Activated CD8-positive, alpha-beta memory T cell treated with anti-CD3 and anti-CD28 coated beads for 36 hours (primary cell): ENCODE results near the gene RAI14. TPM values are rescaled to one million over a fixed set of nuclear protein-coding genes. Genes with fewer than 3 reads are reported as not detected.
"Not testable (repeated sequence)": the region's sequence is repeated elsewhere in the genome, so short reads cannot be mapped to it uniquely, and the experiment has no call there.

Experiments
- CTCF ChIA-PET: fragments of 350-600 bp; sonication (Branson Sonifier 250); formaldehyde crosslinking; loops from one replicate; lab custom pipeline; 2021; ENCODE audit warnings: antibody characterized with exemption; lab: Charles Lee
- POLR2A ChIA-PET: fragments of 350-600 bp; sonication (Branson Sonifier 250); formaldehyde crosslinking; loops from one replicate; lab custom pipeline; 2021; ENCODE audit warnings: antibody characterized with exemption; lab: Charles Lee
- total RNA-seq, 2 experiments: library from RNA; stranded (reverse); gene quantifications; one replicate each; pipeline ENCODE4 v1.2.3, GENCODE V29; 2021

Gene RAI14
- total RNA-seq, 2 experiments from 2014 or later, result 4.2 to 5.0 TPM

- CTCF ChIA-PET, result no interaction called here
- POLR2A ChIA-PET, result interaction anchor here (0.6 kb wide), 1 partner anchor 12 kb away, joined by 3 read pairs; no protein-coding TSS in a partner anchor
Observed at GRCh38 chr5:34717426-34718327, 61.5 kb downstream of the RAI14 start.

- CTCF ChIA-PET, result no interaction called here
- POLR2A ChIA-PET, result no interaction called here
Observed at GRCh38 chr5:34718516-34718915, 62.4 kb downstream of the RAI14 start.

GRCh38 chr5:34719029-34719428, 62.9 kb downstream of the RAI14 start:
- CTCF ChIA-PET, result no interaction called here

GRCh38 chr5:34721327-34721726, 65.2 kb downstream of the RAI14 start:
- CTCF ChIA-PET, result no interaction called here
- POLR2A ChIA-PET, result no interaction called here

More at GRCh38 chr5:34719029-34719428, 62.9 kb downstream of the RAI14 start:
- POLR2A ChIA-PET, result no interaction called here

- ChIA-PET CTCF (no interaction called here), POLR2A (no interaction called here)
Observed at GRCh38 chr5:34722183-34722582, 66.1 kb downstream of the RAI14 start.

GRCh38 chr5:34724741-34725140, 68.6 kb downstream of the RAI14 start:
- CTCF ChIA-PET, result no interaction called here
- POLR2A ChIA-PET, result no interaction called here

- CTCF ChIA-PET, POLR2A ChIA-PET: not testable (repeated sequence)
Observed at GRCh38 chr5:34727166-34727749, 71.1 kb downstream of the RAI14 start.

- CTCF ChIA-PET, result no interaction called here
- POLR2A ChIA-PET, result no interaction called here
Observed at GRCh38 chr5:34728236-34728635, 72.1 kb downstream of the RAI14 start.

GRCh38 chr5:34731435-34732232, 75.5 kb downstream of the RAI14 start:
- ChIA-PET POLR2A (no interaction called here), CTCF (no interaction called here)

- CTCF ChIA-PET, result no interaction called here
- POLR2A ChIA-PET, result no interaction called here
Observed at GRCh38 chr5:34734326-34734725, 78.2 kb downstream of the RAI14 start.

GRCh38 chr5:34735491-34736426, 79.6 kb downstream of the RAI14 start:
- ChIA-PET POLR2A (no interaction called here), CTCF (no interaction called here)

- ChIA-PET POLR2A (no interaction called here), CTCF (no interaction called here)
Observed at GRCh38 chr5:34736445-34737115, 80.5 kb downstream of the RAI14 start.

GRCh38 chr5:34737731-34738130, 81.6 kb downstream of the RAI14 start:
- CTCF ChIA-PET, result no interaction called here
- POLR2A ChIA-PET, result no interaction called here

- POLR2A ChIA-PET, result no interaction called here
- CTCF ChIA-PET, result no interaction called here
Observed at GRCh38 chr5:34738381-34738780, 82.3 kb downstream of the RAI14 start.

- CTCF ChIA-PET, result no interaction called here
- POLR2A ChIA-PET, result no interaction called here
Observed at GRCh38 chr5:34740389-34740806, 84.3 kb downstream of the RAI14 start.

GRCh38 chr5:34742061-34742460, 85.9 kb downstream of the RAI14 start:
- ChIA-PET POLR2A (no interaction called here), CTCF (no interaction called here)

GRCh38 chr5:34743878-34744277, 87.8 kb downstream of the RAI14 start:
- CTCF ChIA-PET, result no interaction called here

GRCh38 chr5:34748431-34748830, 92.3 kb downstream of the RAI14 start:
- ChIA-PET CTCF (no interaction called here), POLR2A (no interaction called here)

More at GRCh38 chr5:34743878-34744277, 87.8 kb downstream of the RAI14 start:
- POLR2A ChIA-PET, result no interaction called here
